ENCODE measurements around the gene NXF1. TPM values are rescaled to one million over a fixed set of nuclear protein-coding genes. Genes with fewer than 3 reads are reported as not detected.

NXF1 gene
- total and polyA plus RNA-seq, 2 of the 8 experiments (the other 6 are each of a cell fraction or from before 2014, with no cell fraction given), result 48.1 to 49.8 TPM

DNA sequence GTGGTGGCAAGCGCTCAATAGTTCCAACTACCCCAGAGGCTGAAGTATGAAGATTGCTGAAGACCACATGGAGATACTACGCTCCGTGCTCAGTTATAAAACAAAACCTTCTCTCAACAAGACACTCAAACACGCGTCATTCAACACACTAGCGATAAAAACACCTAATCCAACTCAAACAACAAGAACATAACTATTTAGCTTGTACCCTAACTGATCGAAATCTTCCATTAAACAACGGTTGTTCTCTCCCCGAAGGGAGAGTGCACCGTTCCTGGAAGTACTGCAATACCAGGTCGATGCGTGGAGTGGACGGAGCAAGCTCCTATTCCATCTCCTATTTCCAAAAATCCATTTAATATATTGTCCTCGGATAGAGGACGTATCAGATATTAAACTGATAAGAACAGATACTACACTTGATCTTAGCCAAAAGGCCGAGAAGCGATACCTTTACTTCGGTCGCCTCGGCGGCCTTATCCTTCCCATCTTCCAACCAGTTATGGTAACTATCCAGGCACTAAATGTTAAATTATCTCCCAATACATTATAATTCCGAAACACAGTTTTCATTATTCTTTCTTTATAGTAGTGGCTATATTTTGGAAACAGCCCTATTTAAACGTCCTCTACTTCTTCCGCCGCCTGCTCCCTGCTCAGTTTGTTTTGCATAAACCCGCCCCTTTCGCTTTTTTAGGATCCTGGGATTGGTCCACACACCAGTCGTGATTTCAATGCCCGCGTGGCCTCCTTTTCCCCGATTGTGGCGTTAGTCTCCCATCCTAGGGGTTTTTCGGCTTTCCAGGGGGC, 36.3 kb upstream of the NXF1 start (continued):
- TF ChIP-seq ATF2 (IDR thresholded peaks at IDR 0.05; ENCODE audit: low read length) (peak; percentile 99), NRF1 (IDR thresholded peaks at IDR 0.05; ENCODE audit: low read depth, low read length) (no peak), POLR2AphosphoS5 (IDR thresholded peaks at IDR 0.05; ENCODE audit: low read depth, low read length) (peak; percentile 100), JUN (IDR thresholded peaks at IDR 0.05; ENCODE audit: low read depth, low read length) (no peak), CTCF (IDR thresholded peaks at IDR 0.05; ENCODE audit: control extremely low read depth in 1 of 3, insufficient read depth in 1 of 3, low read depth in 1 of 3, low read length in 3 of 3) (no peak), TAF7 (optimal IDR thresholded peaks at IDR 0.05; ENCODE audit: borderline replicate concordance, low read depth, low read length) (peak; percentile 100), KDM1A (IDR thresholded peaks at IDR 0.05; ENCODE audit: borderline replicate concordance, low read length) (no peak), SP1 (IDR thresholded peaks at IDR 0.05; ENCODE audit: low read depth, low read length) (peak; percentile 94), RFX5 (IDR thresholded peaks at IDR 0.05; ENCODE audit: borderline replicate concordance, low read depth, low read length) (no peak), KDM5A (IDR thresholded peaks at IDR 0.05; ENCODE audit: low read length) (no peak), BCL11A (IDR thresholded peaks at IDR 0.05; ENCODE audit: low read depth in 2 of 2, low read length in 2 of 2) (peak in 1 of 2 experiments; percentile 68), BRCA1 (IDR thresholded peaks at IDR 0.05; ENCODE audit: low read depth, low read length) (no peak), NANOG (IDR thresholded peaks at IDR 0.05; ENCODE audit: insufficient read depth, low read depth, low read length, poor library complexity, severe bottlenecking) (peak; percentile 7), E2F6 (IDR thresholded peaks at IDR 0.05) (no peak), SUZ12 (IDR thresholded peaks at IDR 0.05; ENCODE audit: low read length) (peak; percentile 22; the same call in 1 of the 2 replicates), MAX (IDR thresholded peaks at IDR 0.05) (no peak)
- TF ChIP-seq, protein P1, sequence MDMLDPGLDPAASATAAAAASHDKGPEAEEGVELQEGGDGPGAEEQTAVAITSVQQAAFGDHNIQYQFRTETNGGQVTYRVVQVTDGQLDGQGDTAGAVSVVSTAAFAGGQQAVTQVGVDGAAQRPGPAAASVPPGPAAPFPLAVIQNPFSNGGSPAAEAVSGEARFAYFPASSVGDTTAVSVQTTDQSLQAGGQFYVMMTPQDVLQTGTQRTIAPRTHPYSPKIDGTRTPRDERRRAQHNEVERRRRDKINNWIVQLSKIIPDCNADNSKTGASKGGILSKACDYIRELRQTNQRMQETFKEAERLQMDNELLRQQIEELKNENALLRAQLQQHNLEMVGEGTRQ (IDR thresholded peaks at IDR 0.05; ENCODE audit: low read length), result no peak

Measured in H1 (cell line).